GM19438 (cell line): ENCODE data around the gene PTHLH.

Experiments
- ATAC-seq: cut with Tn5 transposase; IDR thresholded peaks from one replicate; pipeline ENCODE4 v1.9.1; 2021; ENCODE audit warnings: low read depth; ENCODE audit not compliant: unreplicated experiment

The PTHLH gene

GRCh38 chr12:27940756-27941402 lies 31.7 kb downstream of the PTHLH start:
- ATAC-seq: no peak

- ATAC-seq: no peak
Observed at GRCh38 chr12:27940245-27940644, 32.3 kb downstream of the PTHLH start.

- ATAC-seq: no peak
Observed at GRCh38 chr12:27937768-27938167, 34.8 kb downstream of the PTHLH start.

- ATAC-seq: no peak
Observed at GRCh38 chr12:27936196-27936595, 36.3 kb downstream of the PTHLH start.

GRCh38 chr12:27934276-27934675 lies 38.3 kb downstream of the PTHLH start:
- no peak for ATAC-seq

GRCh38 chr12:27931390-27931789 lies 41.1 kb downstream of the PTHLH start:
- no peak for ATAC-seq

GRCh38 chr12:27927347-27927746 lies 45.2 kb downstream of the PTHLH start:
- ATAC-seq: no peak

- no peak for ATAC-seq
Observed at GRCh38 chr12:27924350-27925135, 48.0 kb downstream of the PTHLH start.

GRCh38 chr12:27922531-27923139 lies 49.9 kb downstream of the PTHLH start:
- ATAC-seq: no peak

- ATAC-seq: no peak
Observed at GRCh38 chr12:27919671-27920235, 52.8 kb downstream of the PTHLH start.

GRCh38 chr12:27915536-27915935 lies 57.0 kb downstream of the PTHLH start:
- no peak for ATAC-seq

- no peak for ATAC-seq
Observed at GRCh38 chr12:27915021-27915420, 57.5 kb downstream of the PTHLH start.

- ATAC-seq: no peak
Observed at GRCh38 chr12:27913999-27914614, 58.4 kb downstream of the PTHLH start.

GRCh38 chr12:27911397-27911796 lies 61.1 kb downstream of the PTHLH start:
- no peak for ATAC-seq
